DND-41 (cell line): ENCODE measurements around the gene DLG2.

Experiments
- ATAC-seq: fragments of 200-7000 bp; cut with Tn5 transposase; 3 replicates; pipeline ENCODE4 v1.9.1; 2021; ENCODE audit warnings: low read depth; ENCODE audit not compliant: insufficient read depth
- DNase-seq: peaks from one replicate; pipeline ENCODE4 v3.0.0-alpha.2; 2020
- H2AFZ ChIP-seq: 2 replicates; pipeline ENCODE4 v1.6.0; 2012; ENCODE audit warnings: low read depth, low read length
- H3K27ac ChIP-seq: 2 replicates; pipeline ENCODE4 v1.5.1; 2012; ENCODE audit warnings: low read length, inconsistent platforms
- H3K27me3 ChIP-seq: fragments of 200-600 bp; sonication (generic); 2 replicates; pipeline ENCODE4 v1.6.0; 2012; ENCODE audit warnings: low read length, mild to moderate bottlenecking, inconsistent platforms; ENCODE audit not compliant: insufficient read depth, poor library complexity
- H3K36me3 ChIP-seq: 2 replicates; pipeline ENCODE4 v1.5.1; 2012; ENCODE audit warnings: low read length, inconsistent platforms; ENCODE audit not compliant: insufficient read depth
- H3K4me1 ChIP-seq: 2 replicates; pipeline ENCODE4 v1.5.1; 2012; ENCODE audit warnings: mild to moderate bottlenecking, low read length; ENCODE audit not compliant: insufficient read depth
- H3K4me2 ChIP-seq: 2 replicates; pipeline ENCODE4 v1.6.0; 2012; ENCODE audit warnings: mild to moderate bottlenecking, moderate library complexity, low read length, inconsistent platforms; ENCODE audit not compliant: insufficient read depth
- H3K4me3 ChIP-seq, 2 experiments: fragments of 200-600 bp in 1 of 2; shearing (Covaris generic) in 1 of 2; 2 replicates each; pipeline ENCODE4 v1.5.1; 2012 to 2016; ENCODE audit warnings: inconsistent platforms in 2 of 2, low read length in 2 of 2, mild to moderate bottlenecking in 2 of 2, low read depth in 1 of 2, moderate library complexity in 1 of 2
- H3K79me2 ChIP-seq: 2 replicates; pipeline ENCODE4 v1.6.0; 2012; ENCODE audit warnings: low read length, inconsistent platforms; ENCODE audit not compliant: insufficient read depth
- H3K9ac ChIP-seq: 2 replicates; pipeline ENCODE4 v1.6.0; 2012; ENCODE audit warnings: low read depth, mild to moderate bottlenecking, inconsistent platforms, low read length, moderate library complexity
- H3K9me3 ChIP-seq: 2 replicates; pipeline ENCODE4 v1.5.1; 2012; ENCODE audit warnings: low read length, moderate library complexity, mild to moderate bottlenecking, inconsistent platforms; ENCODE audit not compliant: insufficient read depth, severe bottlenecking
- H4K20me1 ChIP-seq: 2 replicates; pipeline ENCODE4 v1.6.0; 2012; ENCODE audit warnings: low read length; ENCODE audit not compliant: insufficient read depth
- CTCF ChIP-seq: IDR thresholded peaks from 2 replicates; pipeline ENCODE4 v1.5.1; 2012; ENCODE audit warnings: borderline replicate concordance, low read length, moderate library complexity, mild to moderate bottlenecking; ENCODE audit not compliant: poor library complexity, severe bottlenecking; ENCODE audit errors: extremely low read depth
- EZH2 ChIP-seq: IDR thresholded peaks from 3 replicates; pipeline ENCODE4 v1.6.1; 2012; ENCODE audit warnings: borderline replicate concordance, low read depth, mild to moderate bottlenecking, moderate library complexity, low read length, inconsistent platforms; ENCODE audit not compliant: severe bottlenecking

Gene DLG2

GRCh38 chr11:84420271-84420670, 1206.9 kb downstream of the DLG2 start:
- Histone ChIP-seq H3K4me2 (no peak overlapping the region), H3K36me3 (no peaks in the 10 kb centered on the region), H3K4me3 (no peak overlapping the region), H3K27me3 (no peaks in the 10 kb centered on the region), H3K27ac (no peak overlapping the region), H3K9ac (no peak overlapping the region), H3K9me3 (no peaks in the 10 kb centered on the region), H2AFZ (no peak overlapping the region), H3K79me2 (no peaks in the 10 kb centered on the region), H3K4me1 (no peaks in the 10 kb centered on the region), H4K20me1 (no peaks in the 10 kb centered on the region)
- TF ChIP-seq EZH2 (no peak), CTCF (no peak)
- DNase-seq (no peak), ATAC-seq (no peak)

DNA sequence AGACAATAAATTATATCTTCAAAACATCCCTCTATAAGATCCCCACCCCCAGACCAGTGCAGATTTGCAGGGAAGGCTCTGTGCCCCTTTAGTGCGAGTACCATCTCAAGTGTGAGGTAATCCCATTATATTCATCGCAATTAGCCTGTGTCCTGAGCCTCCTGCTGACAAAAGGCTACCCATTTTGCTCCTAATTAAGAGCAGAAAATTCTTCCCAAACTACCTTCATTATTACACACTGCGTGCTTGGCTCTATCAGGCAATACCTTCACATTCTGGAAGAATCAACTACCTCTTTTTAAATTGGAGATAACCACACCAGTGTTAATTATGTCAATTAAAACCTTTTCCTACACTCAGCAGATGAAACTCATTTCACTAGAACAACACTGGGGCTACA, 1207.5 kb downstream of the DLG2 start:
- Histone ChIP-seq H3K27me3 (no peaks in the 10 kb centered on the region), H2AFZ (no peak overlapping the region), H3K4me2 (no peak overlapping the region), H3K27ac (no peak overlapping the region), H3K4me3 (no peak overlapping the region), H3K9me3 (no peaks in the 10 kb centered on the region), H4K20me1 (no peaks in the 10 kb centered on the region), H3K36me3 (no peaks in the 10 kb centered on the region), H3K79me2 (no peaks in the 10 kb centered on the region), H3K4me1 (no peaks in the 10 kb centered on the region), H3K9ac (no peak overlapping the region)
- no peak for DNase-seq
- no peak for ATAC-seq
- no peak for TF ChIP-seq EZH2
- no peak for TF ChIP-seq CTCF

DNA sequence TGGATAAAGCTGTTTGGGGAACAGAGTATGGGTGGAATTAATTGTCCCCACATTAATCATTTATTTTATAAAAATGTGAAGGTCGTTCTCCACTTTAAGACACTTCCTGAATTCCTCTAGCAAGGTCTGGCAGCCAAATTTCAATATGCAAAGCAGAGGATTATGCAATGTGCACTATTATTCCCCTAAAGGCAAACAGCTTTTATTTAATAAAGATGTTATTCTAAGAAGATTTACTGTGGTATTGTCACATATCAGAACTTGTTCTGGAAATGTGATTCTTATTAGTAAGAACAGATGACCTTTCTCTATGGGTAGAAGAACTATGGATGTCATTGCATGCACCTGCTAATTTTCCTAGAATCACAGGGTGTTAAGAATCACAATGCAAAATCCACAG, 1212.2 kb downstream of the DLG2 start:
- Histone ChIP-seq H3K79me2 (no peaks in the 10 kb centered on the region), H2AFZ (no peak overlapping the region), H4K20me1 (no peaks in the 10 kb centered on the region), H3K27me3 (no peaks in the 10 kb centered on the region), H3K4me2 (no peak overlapping the region), H3K36me3 (no peaks in the 10 kb centered on the region), H3K4me3 (no peak overlapping the region), H3K9me3 (no peaks in the 10 kb centered on the region), H3K4me1 (no peaks in the 10 kb centered on the region), H3K9ac (no peak overlapping the region), H3K27ac (no peak overlapping the region)
- ATAC-seq (no peak), DNase-seq (no peak)
- TF ChIP-seq CTCF (no peak), EZH2 (no peak)

- Histone ChIP-seq H3K4me3 (no peak overlapping the region), H3K36me3 (no peaks in the 10 kb centered on the region), H3K27ac (no peak overlapping the region), H3K4me1 (no peaks in the 10 kb centered on the region), H3K4me2 (no peak overlapping the region), H2AFZ (no peak overlapping the region), H3K9me3 (no peaks in the 10 kb centered on the region), H3K27me3 (no peaks in the 10 kb centered on the region), H4K20me1 (no peaks in the 10 kb centered on the region), H3K79me2 (no peaks in the 10 kb centered on the region), H3K9ac (no peak overlapping the region)
- TF ChIP-seq CTCF, result no peak
- TF ChIP-seq EZH2, result no peak
- no peak for DNase-seq
- ATAC-seq, result no peak
Measured at GRCh38 chr11:84413549-84413948, 1213.6 kb downstream of the DLG2 start.
